Stimulated activated CD8-positive, alpha-beta memory T cell treated with anti-CD3 and anti-CD28 coated beads, Interleukin-4, amount 100 ng/mL, for 48 hours (primary cell): ENCODE data around the gene C21orf58.
A peak's percentile ranks its signal among the peaks of the same experiment; 100 is the strongest.

Source experiments
- DNase-seq: peaks from one replicate; pipeline ENCODE4 v3.0.0-alpha.2; 2020

Gene C21orf58

GRCh38 chr21:46352164-46352515, 28.5 kb upstream of the C21orf58 start:
- no peak for DNase-seq

- no peak for DNase-seq
Observed at GRCh38 chr21:46351476-46352163, 27.9 kb upstream of the C21orf58 start.

GRCh38 chr21:46350981-46351380, 27.3 kb upstream of the C21orf58 start:
- DNase-seq, result no peak

GRCh38 chr21:46350571-46350970, 26.9 kb upstream of the C21orf58 start:
- DNase-seq, result no peak

- no peak for DNase-seq
Observed at GRCh38 chr21:46349134-46349760, 25.6 kb upstream of the C21orf58 start.

GRCh38 chr21:46347791-46348381, 24.2 kb upstream of the C21orf58 start:
- DNase-seq, result no peak

GRCh38 chr21:46347203-46347550, 23.5 kb upstream of the C21orf58 start:
- no peak for DNase-seq

- DNase-seq, result no peak
Observed at GRCh38 chr21:46346296-46347202, 22.9 kb upstream of the C21orf58 start.

GRCh38 chr21:46345861-46346260, 22.2 kb upstream of the C21orf58 start:
- DNase-seq, result no peak

GRCh38 chr21:46344219-46344915, 20.7 kb upstream of the C21orf58 start:
- DNase-seq, result no peak

GRCh38 chr21:46340998-46341397, 17.3 kb upstream of the C21orf58 start:
- no peak for DNase-seq

GRCh38 chr21:46336603-46337002, 12.9 kb upstream of the C21orf58 start:
- DNase-seq, result no peak

- no peak for DNase-seq
Observed at GRCh38 chr21:46334351-46335140, 10.9 kb upstream of the C21orf58 start.

GRCh38 chr21:46329796-46330195, 6.1 kb upstream of the C21orf58 start:
- no peak for DNase-seq

- no peak for DNase-seq
Observed at GRCh38 chr21:46328151-46328550, 4.5 kb upstream of the C21orf58 start.

GRCh38 chr21:46327711-46328110, 4.0 kb upstream of the C21orf58 start:
- no peak for DNase-seq

GRCh38 chr21:46326110-46326703, 2.5 kb upstream of the C21orf58 start:
- DNase-seq, result no peak

- DNase-seq, result peak; percentile 50
Observed at GRCh38 chr21:46325073-46325912, 1.6 kb upstream of the C21orf58 start.

- DNase-seq, result peak; percentile 90
Observed at GRCh38 chr21:46324390-46325072, 861 bp upstream of the C21orf58 start.

- no peak for DNase-seq
Observed at GRCh38 chr21:46323227-46323709, 402 bp downstream of the C21orf58 start.
